ENCODE results near the gene FEM1A. TPM values are rescaled to one million over a fixed set of nuclear protein-coding genes. Genes with fewer than 3 reads are reported as not detected.
"Not testable (repeated sequence)": the region's sequence is repeated elsewhere in the genome, so short reads cannot be mapped to it uniquely, and the experiment has no call there.

FEM1A gene
- total RNA-seq, 2 donors from 2014 or later, result 30.5 to 51.3 TPM

DNA sequence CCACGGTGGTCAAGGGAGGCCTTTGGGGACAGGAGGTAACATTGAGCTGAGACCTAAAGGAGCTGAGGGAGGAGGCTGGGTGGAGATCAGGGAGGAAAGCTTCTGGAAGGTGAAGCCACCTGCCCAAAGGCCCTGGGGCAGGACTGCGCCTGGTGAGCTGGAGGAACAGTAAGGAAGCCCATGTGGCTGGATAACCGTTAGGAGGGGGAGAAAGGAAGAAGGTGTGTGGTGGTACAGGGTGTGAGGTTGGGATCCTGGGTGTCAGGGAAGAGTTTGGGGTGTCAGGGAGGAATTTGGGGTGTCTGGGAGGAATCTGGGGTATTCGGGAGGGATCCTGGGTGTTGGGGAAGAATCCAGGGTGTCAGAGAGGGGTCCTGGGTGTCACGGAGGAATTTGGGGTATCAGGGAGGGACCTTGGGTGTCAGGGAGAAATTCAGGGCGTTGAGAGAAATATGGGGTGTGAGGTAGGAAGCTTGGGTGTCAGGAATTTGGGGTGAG lies 39.3 kb downstream of the FEM1A start:
- Histone ChIP-seq H3K27me3 (no peaks in the 10 kb centered on the region), H3K36me3 (no peaks in the 10 kb centered on the region), H3K4me3 (peak overlapping the region; percentile 75 to 87), H3K27ac (peak overlapping the region; percentile 88 to 92), H3K4me1 (peaks cover 0 to 31% of the 10 kb centered on the region in 2 donors), H3K9me3 (no peaks in the 10 kb centered on the region)
- no peak for DNase-seq (ENCODE audit: low spot score)
- TF ChIP-seq, protein P1, sequence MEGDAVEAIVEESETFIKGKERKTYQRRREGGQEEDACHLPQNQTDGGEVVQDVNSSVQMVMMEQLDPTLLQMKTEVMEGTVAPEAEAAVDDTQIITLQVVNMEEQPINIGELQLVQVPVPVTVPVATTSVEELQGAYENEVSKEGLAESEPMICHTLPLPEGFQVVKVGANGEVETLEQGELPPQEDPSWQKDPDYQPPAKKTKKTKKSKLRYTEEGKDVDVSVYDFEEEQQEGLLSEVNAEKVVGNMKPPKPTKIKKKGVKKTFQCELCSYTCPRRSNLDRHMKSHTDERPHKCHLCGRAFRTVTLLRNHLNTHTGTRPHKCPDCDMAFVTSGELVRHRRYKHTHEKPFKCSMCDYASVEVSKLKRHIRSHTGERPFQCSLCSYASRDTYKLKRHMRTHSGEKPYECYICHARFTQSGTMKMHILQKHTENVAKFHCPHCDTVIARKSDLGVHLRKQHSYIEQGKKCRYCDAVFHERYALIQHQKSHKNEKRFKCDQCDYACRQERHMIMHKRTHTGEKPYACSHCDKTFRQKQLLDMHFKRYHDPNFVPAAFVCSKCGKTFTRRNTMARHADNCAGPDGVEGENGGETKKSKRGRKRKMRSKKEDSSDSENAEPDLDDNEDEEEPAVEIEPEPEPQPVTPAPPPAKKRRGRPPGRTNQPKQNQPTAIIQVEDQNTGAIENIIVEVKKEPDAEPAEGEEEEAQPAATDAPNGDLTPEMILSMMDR (IDR thresholded peaks at IDR 0.05), result no peak

DNA sequence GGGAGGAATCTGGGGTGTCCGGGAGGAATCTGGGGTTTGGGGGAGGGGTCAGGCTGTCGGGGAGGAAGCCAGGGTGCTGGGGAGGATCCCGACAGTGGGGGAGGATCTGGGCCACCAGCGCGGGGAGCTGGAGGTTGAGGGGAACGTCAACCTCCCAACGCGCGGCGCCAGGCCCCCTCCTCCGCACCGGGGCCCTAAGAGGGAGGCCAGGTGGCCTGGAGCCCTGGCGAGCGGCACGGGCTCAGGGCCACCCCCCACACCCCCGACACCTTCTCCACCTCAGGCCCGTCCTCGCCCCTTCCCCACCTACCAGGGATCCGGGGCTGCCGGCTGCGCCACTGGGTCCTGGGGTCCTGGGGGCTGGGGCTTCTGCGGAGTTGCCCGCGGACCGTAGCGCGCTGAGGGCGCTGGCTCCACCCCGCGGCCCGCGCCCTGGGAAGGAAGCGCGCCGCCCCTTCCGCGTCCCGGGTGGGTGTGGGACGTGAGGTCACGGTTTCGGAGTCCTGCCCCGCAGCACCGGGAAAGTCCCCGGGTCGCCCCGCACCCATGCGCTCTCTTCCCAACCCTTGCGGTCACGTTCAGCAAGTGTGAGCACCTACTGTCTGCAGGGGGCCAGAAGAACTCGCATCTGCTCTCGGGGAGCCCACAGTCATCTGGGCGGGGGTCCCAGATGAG lies 39.9 kb downstream of the FEM1A start, which contains the start of gene TICAM1:
TICAM1 (minus strand) TSS at position 409 of the 675 bp plus-strand sequence. CDS start 13,335 bp downstream, outside the sequence.
- no peaks in the 10 kb centered on the region for H3K36me3 ChIP-seq
- peak; percentile 72 for DNase-seq (ENCODE audit: low spot score)
- peak within 1 kb of the TSS; percentile 75 to 87 for H3K4me3 ChIP-seq
- peak within 1 kb of the TSS; percentile 88 to 92 for H3K27ac ChIP-seq
- TF ChIP-seq, protein P1 (IDR thresholded peaks at IDR 0.05), result peak in 1 of 2 donors; percentile 39
- peaks cover 0 to 31% of the 10 kb centered on the region in 2 donors for H3K4me1 ChIP-seq
- no peaks in the 10 kb centered on the region for H3K9me3 ChIP-seq
- H3K27me3 ChIP-seq, result no peaks in the 10 kb centered on the region

DNA sequence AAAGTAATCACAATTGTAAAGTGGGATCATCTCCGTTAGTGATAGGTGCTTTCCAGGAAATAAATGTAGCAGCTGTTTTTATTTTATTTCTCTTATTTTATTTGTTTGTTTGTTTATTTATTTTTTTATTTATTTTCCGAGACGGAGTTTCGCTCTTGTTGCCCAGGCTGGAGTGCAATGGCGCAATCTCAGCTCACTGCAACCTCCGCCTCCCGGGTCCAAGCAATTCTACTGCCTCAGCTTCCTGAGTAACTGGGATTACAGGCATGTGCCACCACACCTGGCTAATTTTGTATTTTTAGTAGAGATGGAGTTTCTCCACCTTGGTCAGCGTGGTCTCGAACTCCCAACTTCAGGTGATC lies 40.4 kb downstream of the FEM1A start:
- Histone ChIP-seq H3K4me1 (peaks cover 0 to 31% of the 10 kb centered on the region in 2 donors), H3K4me3 (peak overlapping the region; percentile 75 to 87), H3K27ac (peak overlapping the region; percentile 88 to 92)
- DNase-seq (ENCODE audit: low spot score); H3K36me3 ChIP-seq; H3K9me3 ChIP-seq; H3K27me3 ChIP-seq: not testable (repeated sequence)

DNA sequence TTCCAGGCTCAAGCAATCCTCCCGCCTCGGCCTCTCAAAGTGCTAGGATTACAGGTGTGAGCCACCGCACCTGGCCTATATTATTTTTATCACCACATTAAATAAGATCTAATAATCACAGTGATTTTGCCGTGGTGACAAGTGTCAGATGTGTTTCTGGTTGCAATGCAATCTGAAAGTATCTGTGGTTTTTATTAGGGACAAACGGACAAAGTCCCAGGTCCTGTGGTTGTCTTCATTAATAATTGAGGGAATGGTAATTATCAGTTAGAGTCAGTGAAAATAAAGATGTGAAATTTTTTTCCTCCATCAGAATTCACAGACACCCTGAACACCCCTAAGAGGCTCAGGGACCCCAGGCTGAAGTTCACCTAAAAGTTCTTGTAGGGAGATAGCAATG lies 41.2 kb downstream of the FEM1A start:
- TF ChIP-seq, protein P1 (IDR thresholded peaks at IDR 0.05), result no peak
- no peak for DNase-seq (ENCODE audit: low spot score)
- Histone ChIP-seq H3K4me3 (no peak overlapping the region), H3K4me1 (peaks cover 0 to 29% of the 10 kb centered on the region in 2 donors), H3K36me3 (peaks cover 4% of the 10 kb centered on the region), H3K9me3 (no peaks in the 10 kb centered on the region), H3K27me3 (no peaks in the 10 kb centered on the region), H3K27ac (no peak overlapping the region)

DNA sequence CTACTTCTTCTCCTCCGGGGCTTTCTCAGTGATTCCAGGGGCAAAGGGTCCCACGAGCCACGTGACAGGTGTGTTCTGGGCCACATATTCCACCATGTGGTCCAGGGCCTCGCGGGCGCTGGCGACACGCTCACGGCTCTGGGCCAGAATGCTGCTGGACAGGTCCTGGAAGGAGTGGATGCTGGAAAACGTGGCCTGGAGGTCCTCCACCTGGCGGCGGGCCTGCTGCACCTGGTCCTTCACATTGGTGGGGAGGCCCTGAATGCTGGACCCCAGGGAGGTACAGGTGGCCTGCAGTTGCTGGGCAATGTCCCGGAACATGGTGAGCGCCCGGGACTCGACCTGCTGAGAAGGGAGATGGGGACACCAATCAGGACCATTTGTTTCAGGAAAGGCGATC lies 47.7 kb downstream of the FEM1A start:
- Histone ChIP-seq H3K4me3 (no peak overlapping the region), H3K27ac (no peak overlapping the region), H3K4me1 (no peaks in the 10 kb centered on the region), H3K27me3 (no peaks in the 10 kb centered on the region), H3K36me3 (peaks cover 43% of the 10 kb centered on the region), H3K9me3 (no peaks in the 10 kb centered on the region)
- TF ChIP-seq, protein P1 (IDR thresholded peaks at IDR 0.05), result no peak
- no peak for DNase-seq (ENCODE audit: low spot score)

DNA sequence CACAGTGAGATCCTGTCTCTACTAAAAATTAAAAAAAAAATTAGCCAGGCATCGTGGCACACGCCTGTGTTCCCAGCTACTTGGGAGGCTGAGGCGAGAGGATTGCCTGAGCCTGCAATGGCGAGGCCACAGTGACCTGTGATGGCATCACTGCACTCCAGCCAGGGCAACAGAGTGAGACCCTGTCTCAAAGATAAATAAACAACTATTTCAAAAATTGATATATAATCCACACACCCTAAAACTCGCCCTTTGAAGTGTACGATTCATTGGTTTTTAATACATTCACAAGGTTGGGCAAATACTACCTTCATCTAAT lies 52.1 kb downstream of the FEM1A start:
- no peak for DNase-seq (ENCODE audit: low spot score)
- no peak overlapping the region for H3K4me3 ChIP-seq
- no peak overlapping the region for H3K27ac ChIP-seq
- no peaks in the 10 kb centered on the region for H3K27me3 ChIP-seq
- TF ChIP-seq, protein P1 (IDR thresholded peaks at IDR 0.05), result no peak
- H3K9me3 ChIP-seq, result no peaks in the 10 kb centered on the region
- peaks cover 47% of the 10 kb centered on the region for H3K36me3 ChIP-seq
- H3K4me1 ChIP-seq, result no peaks in the 10 kb centered on the region
